ENCODE data around the gene C22orf15. TPM values are rescaled to one million over a fixed set of nuclear protein-coding genes. Genes with fewer than 3 reads are reported as not detected.
A peak's percentile ranks its signal among the peaks of the same experiment; 100 is the strongest.

The C22orf15 gene
- total RNA-seq, 1 experiment from 2014 or later: 0.81 TPM

DNA sequence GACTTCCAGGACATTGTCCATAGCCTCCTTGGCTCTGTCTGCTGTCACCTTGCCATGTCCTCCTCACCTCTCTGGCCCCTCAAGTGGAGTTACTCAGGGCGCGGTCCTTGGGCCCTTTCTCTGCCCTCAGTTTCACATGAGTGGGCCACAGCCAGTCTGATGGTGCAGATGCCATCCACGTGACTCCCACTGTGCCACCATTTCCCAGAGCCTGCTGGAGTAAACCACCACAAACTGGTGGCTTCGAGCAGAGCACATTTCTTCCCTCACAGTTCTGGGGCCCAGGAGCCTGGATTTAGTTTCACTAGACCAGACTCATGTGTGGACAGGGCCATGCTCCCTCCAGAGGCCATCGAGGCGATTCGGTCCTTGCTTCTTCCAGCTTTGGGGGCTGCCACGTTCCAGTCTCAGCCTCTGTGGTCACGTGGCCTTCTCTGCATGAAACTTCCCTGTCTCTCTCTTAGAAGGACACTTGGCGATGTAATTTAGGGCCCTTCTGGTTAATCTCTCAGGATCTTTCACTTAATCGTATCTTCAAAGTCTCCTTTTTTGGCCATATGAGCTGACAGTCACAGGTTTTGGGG, 38.5 kb downstream of the C22orf15 start:
- Histone ChIP-seq H2BK15ac (ENCODE audit: low read depth, low read length) (no peak overlapping the region), H3K56ac (ENCODE audit: insufficient read length, low read depth, low read length) (no peak overlapping the region), H2BK5ac (ENCODE audit: insufficient read length, low read length) (peak overlapping the region; percentile 70), H3K23ac (ENCODE audit: insufficient read length, low read depth, low read length) (no peak overlapping the region), H3K4me2 (ENCODE audit: insufficient read depth, insufficient read length, low read length) (no peak overlapping the region), H2AK5ac (ENCODE audit: insufficient read length, low read length) (no peak overlapping the region), H3K27ac (ENCODE audit: insufficient read length, low read depth, low read length) (no peak overlapping the region), H3K79me2 (ENCODE audit: insufficient read depth, low read length) (no peaks in the 10 kb centered on the region), H3T11ph (ENCODE audit: low read length) (no peak overlapping the region), H3K18ac (ENCODE audit: insufficient read length, low read depth, low read length) (no peak overlapping the region), H3K4ac (ENCODE audit: low read depth, low read length) (no peak overlapping the region), H3K79me1 (ENCODE audit: insufficient read depth, low read depth, low read length, poor library complexity, severe bottlenecking) (no peaks in the 10 kb centered on the region), H4K8ac (replicated peaks; ENCODE audit: insufficient read length, low read depth, low read length) (peak overlapping the region; percentile 72), H3K9ac (ENCODE audit: extremely low read depth, insufficient read length, low read length) (no peak overlapping the region), H2BK12ac (ENCODE audit: insufficient read length, low read depth, low read length) (no peak overlapping the region), H4K20me1 (ENCODE audit: control insufficient read depth, insufficient read depth, insufficient read length) (no peaks in the 10 kb centered on the region), H4K91ac (ENCODE audit: insufficient read length, low read depth, low read length) (no peak overlapping the region), H3K4me1 (ENCODE audit: insufficient read depth, low read length) (no peaks in the 10 kb centered on the region), H2BK20ac (ENCODE audit: low read depth, low read length, poor library complexity, severe bottlenecking) (no peak overlapping the region), H3K27me3 (ENCODE audit: insufficient read depth, low read length) (no peaks in the 10 kb centered on the region), H3K14ac (ENCODE audit: insufficient read depth, low read length) (no peak overlapping the region), H2AFZ (ENCODE audit: low read length) (no peak overlapping the region), H4K5ac (ENCODE audit: insufficient read length, low read depth, low read length) (no peak overlapping the region), H2BK120ac (ENCODE audit: low read depth, low read length, poor library complexity, severe bottlenecking) (no peak overlapping the region), H3K9me3 (ENCODE audit: control insufficient read depth, low read depth, low read length) (no peaks in the 10 kb centered on the region), H3K23me2 (ENCODE audit: insufficient read length, low read depth, low read length, poor library complexity, severe bottlenecking) (no peaks in the 10 kb centered on the region)
- Mint-ChIP-seq H3K4me1 (peaks cover 0 to 3% of the 10 kb centered on the region in 2 experiments; a peak in 1 of 4 replicates), H3K9me3 (no peaks in the 10 kb centered on the region; a peak in 1 of 5 replicates), H3K27ac (peak overlapping the region in 1 of 3 experiments; percentile 79; a peak in 1 of 7 replicates), H3K27me3 (ENCODE audit: low read depth) (no peaks in the 10 kb centered on the region), H3K4me3 (no peak overlapping the region), H3K36me3 (ENCODE audit: insufficient read depth in 1 of 3, low read depth in 3 of 3) (peaks cover 65 to 94% (median 89%) of the 10 kb centered on the region in 3 experiments)
- no peak for TF ChIP-seq CTCF (conservative IDR thresholded peaks at IDR 0.05)
- WGBS (ENCODE audit: extremely low coverage, insufficient read length, low lambda C conversion rate): no CpG with 5 or more reads among the region's 11 CpGs
- DNase-seq: no peak
